ENCODE measurements around the gene NDUFS6. TPM values are rescaled to one million over a fixed set of nuclear protein-coding genes. Genes with fewer than 3 reads are reported as not detected.

NDUFS6 gene
- total and polyA plus RNA-seq, 4 donors, result 18.0 to 67.9 (median 39.6) TPM

GRCh38 chr5:1847056-1847455, 45.8 kb downstream of the NDUFS6 start:
- Histone ChIP-seq H3K4me1 (ENCODE audit: control insufficient read depth in 5 of 5, insufficient read depth in 5 of 5, low read length in 5 of 5) (peaks cover 0 to 7% (median 0%) of the 10 kb centered on the region in 5 donors), H3K27ac (ENCODE audit: low read depth in 1 of 2, low read length in 1 of 2) (no peak overlapping the region), H3K4me3 (no peak overlapping the region), H3K36me3 (ENCODE audit: control insufficient read depth in 4 of 4, insufficient read depth in 4 of 4, low read length in 4 of 4) (no peaks in the 10 kb centered on the region), H3K9me3 (ENCODE audit: control insufficient read depth in 4 of 4, insufficient read depth in 3 of 4, low read length in 3 of 4) (peaks cover 0 to 3% (median 0%) of the 10 kb centered on the region in 4 donors), H3K27me3 (ENCODE audit: control insufficient read depth in 3 of 3, insufficient read depth in 3 of 3, low read length in 2 of 3) (peaks cover 6 to 69% (median 29%) of the 10 kb centered on the region in 3 donors), H3K9ac (ENCODE audit: insufficient read depth in 1 of 2, low read length in 2 of 2) (no peak overlapping the region)
- WGBS, 2 donors, result 75 to 78% methylated on average over 10 of the region's 10 CpGs
- DNase-seq (no peak), ATAC-seq (ENCODE audit: insufficient read depth, low FRiP score) (no peak)
- TF ChIP-seq, protein P1, sequence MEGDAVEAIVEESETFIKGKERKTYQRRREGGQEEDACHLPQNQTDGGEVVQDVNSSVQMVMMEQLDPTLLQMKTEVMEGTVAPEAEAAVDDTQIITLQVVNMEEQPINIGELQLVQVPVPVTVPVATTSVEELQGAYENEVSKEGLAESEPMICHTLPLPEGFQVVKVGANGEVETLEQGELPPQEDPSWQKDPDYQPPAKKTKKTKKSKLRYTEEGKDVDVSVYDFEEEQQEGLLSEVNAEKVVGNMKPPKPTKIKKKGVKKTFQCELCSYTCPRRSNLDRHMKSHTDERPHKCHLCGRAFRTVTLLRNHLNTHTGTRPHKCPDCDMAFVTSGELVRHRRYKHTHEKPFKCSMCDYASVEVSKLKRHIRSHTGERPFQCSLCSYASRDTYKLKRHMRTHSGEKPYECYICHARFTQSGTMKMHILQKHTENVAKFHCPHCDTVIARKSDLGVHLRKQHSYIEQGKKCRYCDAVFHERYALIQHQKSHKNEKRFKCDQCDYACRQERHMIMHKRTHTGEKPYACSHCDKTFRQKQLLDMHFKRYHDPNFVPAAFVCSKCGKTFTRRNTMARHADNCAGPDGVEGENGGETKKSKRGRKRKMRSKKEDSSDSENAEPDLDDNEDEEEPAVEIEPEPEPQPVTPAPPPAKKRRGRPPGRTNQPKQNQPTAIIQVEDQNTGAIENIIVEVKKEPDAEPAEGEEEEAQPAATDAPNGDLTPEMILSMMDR (IDR thresholded peaks at IDR 0.05; ENCODE audit: control extremely low read depth, extremely low read depth), result no peak

DNA sequence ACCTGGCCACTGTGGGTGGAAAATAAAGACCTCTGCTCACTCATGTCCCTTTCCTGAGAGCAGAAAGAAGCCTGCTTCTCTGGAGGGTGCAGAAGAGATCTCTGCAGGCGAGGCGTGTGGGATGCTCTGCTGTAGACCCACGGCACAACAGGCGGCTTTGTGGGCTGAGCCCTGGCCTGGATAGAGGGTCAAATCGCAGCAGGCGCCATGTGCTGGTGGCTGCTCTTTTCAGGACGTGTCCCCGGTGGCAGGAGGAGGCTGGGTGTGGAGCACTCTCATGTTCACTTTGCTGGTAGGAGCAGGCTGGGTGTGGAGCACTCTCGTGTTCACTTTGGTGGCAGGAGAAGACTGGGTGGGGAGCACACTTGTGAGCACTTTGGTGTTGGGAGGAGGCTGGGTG, 46.4 kb downstream of the NDUFS6 start:
- H3K27me3 ChIP-seq (ENCODE audit: control insufficient read depth in 3 of 3, insufficient read depth in 3 of 3, low read length in 2 of 3), result peaks cover 12 to 68% (median 29%) of the 10 kb centered on the region in 3 donors
- ATAC-seq (ENCODE audit: insufficient read depth, low FRiP score) (no peak), DNase-seq (no peak)
- H3K4me1 ChIP-seq (ENCODE audit: control insufficient read depth in 5 of 5, insufficient read depth in 5 of 5, low read length in 5 of 5), result peaks cover 0 to 7% (median 0%) of the 10 kb centered on the region in 5 donors
- 80 to 83% methylated on average over 9 of the region's 9 CpGs for WGBS, 2 donors
- no peak overlapping the region for H3K27ac ChIP-seq (ENCODE audit: low read depth in 1 of 2, low read length in 1 of 2)
- no peak overlapping the region for H3K9ac ChIP-seq (ENCODE audit: insufficient read depth in 1 of 2, low read length in 2 of 2)
- peaks cover 0 to 3% (median 0%) of the 10 kb centered on the region in 4 donors for H3K9me3 ChIP-seq (ENCODE audit: control insufficient read depth in 4 of 4, insufficient read depth in 3 of 4, low read length in 3 of 4)
- TF ChIP-seq, protein P1 (IDR thresholded peaks at IDR 0.05; ENCODE audit: control extremely low read depth, extremely low read depth), result no peak
- H3K36me3 ChIP-seq (ENCODE audit: control insufficient read depth in 4 of 4, insufficient read depth in 4 of 4, low read length in 4 of 4), result no peaks in the 10 kb centered on the region
- no peak overlapping the region for H3K4me3 ChIP-seq

DNA sequence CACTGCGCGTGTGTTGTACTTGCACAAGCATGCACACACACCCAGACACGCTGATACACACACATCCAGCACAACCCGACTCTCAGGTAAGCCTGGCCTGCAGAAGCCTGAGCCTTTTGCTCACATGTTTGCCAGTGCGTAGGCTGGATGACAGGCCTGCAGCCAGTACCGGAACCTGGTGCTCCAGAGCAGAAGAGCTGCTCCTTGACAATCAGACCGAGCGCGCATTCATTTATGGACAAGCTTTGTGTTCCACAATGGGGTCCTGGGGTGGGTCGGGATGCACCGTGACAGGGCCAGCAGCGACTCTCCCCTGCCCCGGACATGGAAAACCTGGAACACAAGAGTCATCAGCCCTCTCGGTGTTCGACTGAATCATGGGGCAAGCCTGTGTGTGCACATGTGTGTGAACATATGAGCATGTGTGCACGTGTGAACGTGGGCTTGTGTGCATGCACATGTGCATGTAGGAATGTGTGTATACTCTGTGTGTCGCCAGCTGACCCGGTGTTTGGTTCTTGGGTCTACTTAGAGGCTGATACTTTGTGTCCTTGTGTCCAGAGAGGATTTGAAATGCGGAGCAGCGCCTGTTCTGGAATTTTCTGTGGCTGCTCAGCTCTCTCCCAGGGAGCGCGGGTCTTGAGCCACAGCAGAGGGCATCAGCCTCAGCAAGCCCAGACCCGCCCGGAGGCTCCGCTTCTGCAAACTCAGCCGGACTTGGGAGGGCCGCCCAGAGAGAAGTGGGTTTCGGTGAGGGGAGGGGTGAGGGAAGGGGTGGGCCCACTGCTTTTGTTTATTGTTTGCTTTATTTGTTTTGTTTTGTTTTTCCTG, 49.3 kb downstream of the NDUFS6 start:
- DNase-seq (no peak), ATAC-seq (ENCODE audit: insufficient read depth, low FRiP score) (no peak)
- no peaks in the 10 kb centered on the region for H3K36me3 ChIP-seq (ENCODE audit: control insufficient read depth in 4 of 4, insufficient read depth in 4 of 4, low read length in 4 of 4)
- peaks cover 0 to 7% (median 0%) of the 10 kb centered on the region in 5 donors for H3K4me1 ChIP-seq (ENCODE audit: control insufficient read depth in 5 of 5, insufficient read depth in 5 of 5, low read length in 5 of 5)
- H3K9me3 ChIP-seq (ENCODE audit: control insufficient read depth in 4 of 4, insufficient read depth in 3 of 4, low read length in 3 of 4), result peaks cover 0 to 3% (median 0%) of the 10 kb centered on the region in 4 donors
- no peak overlapping the region for H3K4me3 ChIP-seq
- peaks cover 12 to 87% (median 51%) of the 10 kb centered on the region in 3 donors for H3K27me3 ChIP-seq (ENCODE audit: control insufficient read depth in 3 of 3, insufficient read depth in 3 of 3, low read length in 2 of 3)
- H3K9ac ChIP-seq (ENCODE audit: insufficient read depth in 1 of 2, low read length in 2 of 2), result no peak overlapping the region
- TF ChIP-seq, protein P1 (IDR thresholded peaks at IDR 0.05; ENCODE audit: control extremely low read depth, extremely low read depth), result no peak
- H3K27ac ChIP-seq (ENCODE audit: low read depth in 1 of 2, low read length in 1 of 2), result no peak overlapping the region
- 65 to 67% methylated on average over 29 of the region's 29 CpGs for WGBS, 2 donors
